Subcutaneous abdominal adipose tissue (tissue), 5 donors: ENCODE measurements around the gene GREM1.

ENCODE experiments used
- H3K27ac ChIP-seq: one replicate; pipeline ENCODE4 v1.7.0; 2013; ENCODE audit warnings: low read depth, mild to moderate bottlenecking, inconsistent platforms, low read length, moderate library complexity
- H3K27me3 ChIP-seq, 5 donors: one replicate each; pipeline ENCODE4 v1.7.0; 2013; ENCODE audit warnings: low read length in 5 of 5, inconsistent platforms in 1 of 5; ENCODE audit not compliant: control insufficient read depth in 5 of 5, insufficient read depth in 4 of 5
- H3K36me3 ChIP-seq, 5 donors: one replicate each; pipeline ENCODE4 v1.7.0; 2013; ENCODE audit warnings: low read length in 5 of 5; ENCODE audit not compliant: control insufficient read depth in 5 of 5, insufficient read depth in 5 of 5
- H3K4me1 ChIP-seq, 5 donors: one replicate each; pipeline ENCODE4 v1.7.0; 2013; ENCODE audit warnings: low read length in 5 of 5, mild to moderate bottlenecking in 3 of 5, moderate library complexity in 1 of 5; ENCODE audit not compliant: control insufficient read depth in 5 of 5, insufficient read depth in 5 of 5
- H3K4me3 ChIP-seq, 5 donors: one replicate each; pipeline ENCODE4 v1.7.0; 2013; ENCODE audit warnings: low read length in 5 of 5, low read depth in 1 of 5
- H3K9ac ChIP-seq, 5 donors: one replicate each; pipeline ENCODE4 v1.7.0; 2013; ENCODE audit warnings: low read length in 5 of 5, mild to moderate bottlenecking in 4 of 5, moderate library complexity in 3 of 5
- H3K9me3 ChIP-seq, 5 donors: one replicate each; pipeline ENCODE4 v1.7.0; 2013; ENCODE audit warnings: low read length in 5 of 5; ENCODE audit not compliant: control insufficient read depth in 5 of 5
- donor health status: healthy.
- donor health status: healthy.
- donor health status: healthy.
- donor health status: healthy.
- donor health status: healthy.

The GREM1 gene

DNA sequence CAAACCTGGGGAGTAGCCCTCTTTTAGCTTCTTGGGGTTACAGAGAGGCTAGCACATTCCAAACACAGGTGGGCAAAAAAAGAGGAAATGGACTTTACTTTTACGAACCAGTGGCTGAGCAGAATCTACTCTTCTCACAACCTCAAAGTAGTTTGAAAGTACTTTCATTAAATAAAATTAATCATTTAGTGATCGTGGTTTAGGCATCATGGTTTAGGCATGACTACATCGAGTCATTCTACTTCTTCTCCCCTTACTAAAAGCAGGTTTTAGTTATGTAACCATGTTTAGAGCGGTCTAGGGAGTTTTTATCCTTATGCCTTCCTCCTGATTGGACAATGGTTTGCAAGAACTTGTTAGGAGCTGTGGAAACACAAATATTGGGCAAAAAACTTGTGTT, 2.5 kb upstream of the GREM1 start:
- H3K9me3 ChIP-seq = no peaks in the 10 kb centered on the region
- no peak overlapping the region for H3K9ac ChIP-seq
- no peak overlapping the region for H3K27ac ChIP-seq
- peaks cover 21 to 50% (median 32%) of the 10 kb centered on the region in 5 donors for H3K27me3 ChIP-seq
- no peak overlapping the region for H3K4me3 ChIP-seq
- no peaks in the 10 kb centered on the region for H3K36me3 ChIP-seq
- peaks cover 0 to 25% (median 17%) of the 10 kb centered on the region in 5 donors for H3K4me1 ChIP-seq

DNA sequence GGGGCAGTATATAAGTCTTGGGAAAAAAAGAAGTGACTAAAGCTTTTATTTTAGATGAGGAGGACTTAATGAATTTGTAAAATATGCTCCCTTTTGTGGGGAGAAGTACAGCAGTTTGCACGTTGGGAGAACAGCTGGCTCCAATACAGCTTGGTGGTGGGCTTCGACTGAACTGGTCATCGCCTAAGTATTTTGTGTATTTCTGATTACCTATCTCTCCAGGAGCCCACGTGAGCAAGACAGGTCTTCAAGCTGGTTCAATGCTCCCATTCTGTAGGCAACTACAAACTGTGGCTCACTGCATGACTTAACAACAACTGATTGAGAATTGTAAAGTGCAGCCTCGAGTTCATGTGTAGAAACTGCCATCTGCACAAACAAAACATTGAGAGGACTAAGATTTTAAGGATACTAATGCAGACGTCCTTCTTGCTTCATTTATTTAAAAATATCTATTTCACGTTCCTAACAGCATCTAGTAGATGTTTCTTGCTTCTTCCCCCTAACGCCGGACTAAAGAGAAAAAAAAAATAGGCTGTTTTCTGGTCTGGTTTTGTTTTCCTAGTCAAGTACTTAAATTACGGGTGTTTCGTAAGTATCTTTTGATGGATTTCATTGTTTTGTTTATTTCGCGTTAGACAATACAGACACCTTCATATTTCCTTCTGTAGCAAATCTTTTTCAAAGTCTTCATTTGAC, 1.4 kb upstream of the GREM1 start:
- H3K4me3 ChIP-seq = no peak overlapping the region
- H3K27me3 ChIP-seq = peaks cover 22 to 50% (median 34%) of the 10 kb centered on the region in 5 donors
- no peak overlapping the region for H3K27ac ChIP-seq
- H3K4me1 ChIP-seq = peaks cover 0 to 25% (median 17%) of the 10 kb centered on the region in 5 donors
- no peaks in the 10 kb centered on the region for H3K9me3 ChIP-seq
- H3K36me3 ChIP-seq = no peaks in the 10 kb centered on the region
- no peak overlapping the region for H3K9ac ChIP-seq

DNA sequence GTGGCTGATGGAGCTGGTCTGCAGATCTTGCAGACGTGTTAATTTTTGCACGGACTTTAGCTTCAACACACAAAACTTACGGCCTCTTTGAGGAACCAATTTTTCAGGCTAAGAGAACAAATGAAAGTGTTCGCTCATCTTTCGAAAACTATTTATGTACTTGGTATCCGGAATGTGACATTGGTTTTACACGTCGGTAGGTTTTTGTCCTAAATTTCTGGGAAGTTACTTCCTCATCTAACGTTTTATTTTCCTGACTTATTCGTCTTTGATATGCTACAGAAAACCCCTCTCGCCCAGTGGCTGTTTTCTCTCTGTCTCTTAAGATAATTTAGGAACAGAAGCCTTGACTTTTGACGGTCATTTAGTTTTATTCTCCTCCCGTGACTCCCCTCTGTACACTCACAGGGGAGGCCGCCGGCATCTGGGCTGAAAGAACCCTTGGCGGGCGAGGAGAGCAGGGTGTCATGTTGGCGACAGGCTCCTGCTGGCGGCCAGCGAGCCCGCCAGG, 834 bp upstream of the GREM1 start:
- peak overlapping the region in 3 of 5 donors; percentile 25 to 53 (median 27) for H3K4me3 ChIP-seq
- H3K27ac ChIP-seq = no peak overlapping the region
- no peaks in the 10 kb centered on the region for H3K9me3 ChIP-seq
- H3K4me1 ChIP-seq = peaks cover 0 to 25% (median 17%) of the 10 kb centered on the region in 5 donors
- H3K36me3 ChIP-seq = no peaks in the 10 kb centered on the region
- no peak overlapping the region for H3K9ac ChIP-seq
- H3K27me3 ChIP-seq = peaks cover 22 to 50% (median 34%) of the 10 kb centered on the region in 5 donors

DNA sequence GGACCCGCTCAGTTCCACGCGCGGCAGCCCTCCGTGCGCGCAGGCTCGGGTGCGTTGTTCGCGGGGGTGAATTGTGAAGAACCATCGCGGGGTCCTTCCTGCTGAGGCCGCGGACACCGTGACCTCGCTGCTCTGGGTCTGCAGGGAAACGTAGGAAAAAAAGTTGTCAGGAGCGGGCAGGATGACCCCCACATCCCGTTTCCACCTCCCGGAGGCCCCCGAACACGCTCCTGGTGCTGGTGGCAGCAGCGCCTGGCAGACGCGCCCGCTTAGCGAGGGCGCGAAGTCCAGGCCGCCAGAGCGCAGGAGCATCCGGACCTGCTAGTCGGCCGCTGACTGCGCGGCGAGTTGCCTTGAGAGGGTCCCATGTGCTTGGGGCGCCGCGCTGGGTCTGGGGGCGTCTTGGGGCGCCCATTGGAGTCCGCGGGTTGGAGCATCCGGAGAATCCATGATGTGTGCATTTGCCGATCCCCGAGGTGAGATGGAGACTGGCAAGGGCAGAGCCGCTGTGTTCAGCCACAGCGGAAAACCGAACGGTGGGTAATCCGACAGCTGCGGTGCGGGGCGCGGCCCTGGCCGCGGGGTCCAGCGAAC, 520 bp downstream of the GREM1 start:
- Histone ChIP-seq H3K27me3 (peaks cover 22 to 45% (median 32%) of the 10 kb centered on the region in 5 donors), H3K36me3 (no peaks in the 10 kb centered on the region), H3K9me3 (no peaks in the 10 kb centered on the region), H3K4me3 (peak overlapping the region in 3 of 5 donors; percentile 39 to 57 (median 53)), H3K4me1 (peaks cover 0 to 25% (median 17%) of the 10 kb centered on the region in 5 donors), H3K27ac (no peak overlapping the region), H3K9ac (no peak overlapping the region)

DNA sequence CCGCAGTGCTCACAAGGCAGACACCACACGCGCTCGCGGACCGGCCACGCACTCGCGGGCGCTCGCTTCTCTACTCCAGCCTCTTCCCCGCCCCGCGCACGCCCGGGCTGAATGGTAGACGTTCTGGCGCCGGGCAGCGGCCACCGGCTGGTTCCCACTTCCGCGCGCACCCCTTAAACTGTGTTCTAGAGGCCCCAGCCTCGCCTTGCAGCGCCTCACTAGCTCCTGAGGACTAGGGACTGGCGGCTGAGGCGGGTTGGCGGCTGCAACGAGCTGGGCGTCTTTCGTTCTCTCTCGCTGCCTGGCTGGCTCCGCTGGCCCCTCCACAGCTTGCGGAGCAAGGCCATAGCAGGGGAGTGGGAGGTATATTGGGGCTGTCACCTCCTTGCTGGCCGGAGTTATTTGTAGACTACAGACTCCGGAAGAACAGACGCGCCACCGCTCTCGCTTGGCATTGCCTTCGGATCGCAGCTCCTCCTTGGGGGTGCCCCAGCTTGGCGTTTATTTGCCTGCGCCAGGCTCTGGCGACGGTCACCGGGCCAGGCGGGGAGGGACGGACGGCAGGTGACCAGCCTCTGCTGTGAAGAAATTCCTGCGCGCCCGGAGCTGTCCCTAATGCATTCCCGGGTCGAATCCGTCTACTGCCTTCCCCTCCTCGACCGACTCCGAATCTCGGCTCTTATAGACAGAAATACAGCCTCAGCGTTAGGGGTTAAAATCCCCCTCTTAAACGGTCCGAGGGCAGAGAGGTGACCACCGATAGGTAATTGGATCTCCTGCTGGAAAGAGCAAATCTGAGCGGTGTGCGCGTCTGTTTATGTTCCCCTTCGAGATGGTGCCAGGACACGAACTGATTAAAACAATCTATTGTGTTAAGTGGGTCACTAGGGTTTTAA, 1.3 kb downstream of the GREM1 start:
- Histone ChIP-seq H3K27ac (no peak overlapping the region), H3K4me1 (peaks cover 0 to 25% (median 17%) of the 10 kb centered on the region in 5 donors), H3K9ac (no peak overlapping the region), H3K36me3 (no peaks in the 10 kb centered on the region), H3K4me3 (peak overlapping the region in 3 of 5 donors; percentile 39 to 57 (median 53)), H3K9me3 (no peaks in the 10 kb centered on the region), H3K27me3 (peaks cover 22 to 43% (median 30%) of the 10 kb centered on the region in 5 donors)

DNA sequence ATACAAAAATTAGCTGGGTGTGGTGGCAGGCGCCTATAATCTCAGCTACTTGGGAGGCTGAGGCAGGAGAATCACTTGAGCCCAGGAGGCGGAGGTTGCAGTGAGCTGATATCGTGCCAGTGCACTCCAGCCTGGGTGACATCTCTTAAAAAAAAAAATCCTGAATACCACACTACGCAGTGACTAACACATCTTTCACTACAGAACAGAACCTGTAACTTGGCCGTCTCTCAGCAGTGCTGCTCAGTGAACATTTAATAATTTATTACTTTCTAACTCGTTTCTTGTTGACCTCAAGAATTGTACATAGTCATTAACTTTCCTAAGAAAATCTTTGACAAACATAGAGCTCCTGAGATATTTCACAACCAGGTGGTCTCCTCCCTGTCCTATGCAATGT, 3.8 kb downstream of the GREM1 start:
- Histone ChIP-seq H3K4me1 (peaks cover 0 to 25% (median 17%) of the 10 kb centered on the region in 5 donors), H3K4me3 (no peak overlapping the region), H3K9me3 (no peaks in the 10 kb centered on the region), H3K9ac (no peak overlapping the region), H3K36me3 (no peaks in the 10 kb centered on the region), H3K27me3 (peaks cover 22 to 30% (median 26%) of the 10 kb centered on the region in 5 donors), H3K27ac (no peak overlapping the region)

DNA sequence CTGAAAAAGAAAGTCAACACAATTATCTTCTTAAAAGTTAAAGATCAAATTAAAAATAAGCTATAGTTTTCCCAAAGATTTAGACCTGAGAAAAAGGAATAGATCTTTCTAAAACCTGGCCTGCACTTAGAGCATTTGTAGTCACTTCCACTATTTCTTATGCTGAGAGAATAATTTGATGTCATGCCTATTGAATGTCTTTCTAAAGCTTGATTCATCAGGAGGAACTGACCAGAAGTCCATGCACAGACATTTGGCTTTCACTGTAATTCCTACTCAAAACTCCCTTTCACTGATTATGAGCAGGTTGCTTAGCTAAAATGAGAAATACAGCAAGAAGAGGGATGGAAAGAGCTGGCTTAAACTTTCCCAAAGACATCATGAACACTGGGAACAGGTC, 4.3 kb downstream of the GREM1 start:
- Histone ChIP-seq H3K9me3 (no peaks in the 10 kb centered on the region), H3K4me1 (peaks cover 0 to 21% (median 16%) of the 10 kb centered on the region in 5 donors), H3K36me3 (no peaks in the 10 kb centered on the region), H3K27ac (no peak overlapping the region), H3K9ac (no peak overlapping the region), H3K4me3 (no peak overlapping the region), H3K27me3 (peaks cover 22 to 26% (median 25%) of the 10 kb centered on the region in 5 donors)

DNA sequence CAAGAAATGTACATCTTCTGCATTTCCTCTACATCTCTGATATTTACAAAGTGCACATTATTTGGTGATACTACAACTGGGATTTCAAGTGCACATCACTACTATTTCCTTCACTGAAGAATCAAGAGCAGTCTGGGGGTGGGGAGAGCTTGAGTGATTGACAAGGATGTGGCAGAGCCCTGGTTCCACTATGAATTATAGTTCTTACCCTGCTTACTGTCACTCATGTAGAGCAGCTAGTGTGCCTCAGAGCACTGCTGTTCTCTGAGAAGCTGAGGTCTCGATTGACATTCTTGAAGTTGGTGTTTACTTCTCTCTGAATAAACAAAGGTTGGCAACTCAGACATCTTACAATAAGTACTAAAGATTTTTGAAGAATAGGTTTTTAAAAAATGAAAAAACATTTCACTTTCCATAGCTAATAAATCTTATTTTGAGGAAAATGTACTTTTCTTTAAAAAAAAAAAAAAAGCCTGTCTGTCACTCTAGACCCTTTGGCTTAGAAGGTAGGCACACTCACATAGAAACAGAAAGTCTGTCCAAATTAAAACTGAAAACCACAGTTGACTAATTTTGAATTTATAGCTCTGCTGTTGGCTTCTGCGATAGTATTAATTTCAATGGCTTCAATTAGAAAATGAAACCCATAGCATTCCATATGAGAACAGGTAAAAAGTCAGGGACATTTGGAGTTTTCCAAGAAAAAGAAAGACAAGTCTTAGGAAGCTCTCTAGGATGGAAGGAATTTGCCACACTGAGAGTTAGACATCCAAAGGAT, 5.6 kb downstream of the GREM1 start:
- Histone ChIP-seq H3K4me3 (no peak overlapping the region), H3K27me3 (peaks cover 16 to 20% (median 17%) of the 10 kb centered on the region in 5 donors), H3K4me1 (peaks cover 0 to 11% (median 7%) of the 10 kb centered on the region in 5 donors), H3K36me3 (no peaks in the 10 kb centered on the region), H3K9ac (no peak overlapping the region), H3K27ac (no peak overlapping the region), H3K9me3 (peaks cover 0 to 4% (median 0%) of the 10 kb centered on the region in 5 donors)

DNA sequence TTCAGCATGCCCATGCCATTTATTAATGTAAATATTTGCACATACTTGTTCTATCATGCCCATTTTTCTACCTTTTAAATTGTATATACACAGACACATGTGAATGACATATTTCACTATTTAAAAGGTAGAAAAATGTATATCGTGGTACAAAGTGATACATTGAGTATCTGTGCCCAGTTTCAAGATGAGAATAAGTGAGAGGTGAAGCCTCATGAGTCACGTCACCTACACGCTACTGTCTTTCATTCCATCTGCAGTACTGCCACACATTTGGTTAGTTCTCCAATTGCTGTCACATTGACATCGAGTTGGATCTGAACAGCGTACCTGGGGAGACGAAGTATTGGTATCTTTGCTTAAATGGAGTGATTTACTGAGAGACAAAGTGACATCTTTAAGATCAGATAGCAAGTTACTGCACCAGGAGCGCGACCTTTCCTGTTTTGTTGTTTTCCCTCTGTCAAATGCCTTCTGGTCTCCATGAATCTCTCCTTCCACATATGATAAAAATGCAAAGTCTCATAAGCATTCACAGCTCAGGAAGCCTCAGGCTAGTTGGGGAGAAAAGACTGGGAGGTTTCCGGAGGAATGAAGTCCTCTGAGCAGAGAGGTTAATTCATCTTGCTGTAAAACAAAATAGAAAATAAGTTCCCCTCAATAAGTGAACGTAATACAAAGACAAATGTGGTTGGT, 12.0 kb downstream of the GREM1 start:
- Histone ChIP-seq H3K4me1 (no peaks in the 10 kb centered on the region), H3K9me3 (peaks cover 0 to 4% (median 0%) of the 10 kb centered on the region in 5 donors), H3K4me3 (no peak overlapping the region), H3K9ac (no peak overlapping the region), H3K27ac (no peak overlapping the region), H3K36me3 (no peaks in the 10 kb centered on the region), H3K27me3 (peaks cover 0 to 3% (median 0%) of the 10 kb centered on the region in 5 donors)
